Measurements from ENCODE around the gene C17orf50.
A peak's percentile ranks its signal among the peaks of the same experiment; 100 is the strongest.

The C17orf50 gene

GRCh38 chr17:35808240-35808961, 47.7 kb downstream of the C17orf50 start:
- H3K4me1 ChIP-seq (ENCODE audit: insufficient read depth, low read length) = peaks cover 30% of the 10 kb centered on the region

GRCh38 chr17:35808962-35809854, 48.5 kb downstream of the C17orf50 start, which contains the start of gene TAF15:
Gene TAF15, plus strand, starts transcription at chr17:35809484. Its CDS starts 86 bp downstream, at chr17:35809570.
- Histone ChIP-seq H3K4me1 (ENCODE audit: insufficient read depth, low read length) (peaks cover 30% of the 10 kb centered on the region), H3K4me3 (ENCODE audit: low read depth in 1 of 2, low read length in 2 of 2) (peak within 1 kb of the TSS; percentile 79 to 98), H3K9me3 (ENCODE audit: low read length) (no peaks in the 10 kb centered on the region), H3K9ac (ENCODE audit: low read length) (peak within 1 kb of the TSS; percentile 81), H3K36me3 (ENCODE audit: insufficient read depth, low read length) (no peaks in the 10 kb centered on the region), H3K27ac (ENCODE audit: low read depth, low read length) (peak within 1 kb of the TSS; percentile 78), H3K27me3 (ENCODE audit: control insufficient read depth in 1 of 2, insufficient read depth in 2 of 2, low read length in 2 of 2) (no peaks in the 10 kb centered on the region)

More at GRCh38 chr17:35808240-35808961, 47.7 kb downstream of the C17orf50 start:
- Histone ChIP-seq H3K27me3 (ENCODE audit: control insufficient read depth in 1 of 2, insufficient read depth in 2 of 2, low read length in 2 of 2) (no peaks in the 10 kb centered on the region), H3K9ac (ENCODE audit: low read length) (peak overlapping the region; percentile 15), H3K27ac (ENCODE audit: low read depth, low read length) (peak overlapping the region; percentile 36), H3K36me3 (ENCODE audit: insufficient read depth, low read length) (no peaks in the 10 kb centered on the region), H3K9me3 (ENCODE audit: low read length) (no peaks in the 10 kb centered on the region), H3K4me3 (ENCODE audit: low read depth in 1 of 2, low read length in 2 of 2) (peak overlapping the region; percentile 79 to 98)

GRCh38 chr17:35809855-35810461, 49.3 kb downstream of the C17orf50 start:
- H3K36me3 ChIP-seq (ENCODE audit: insufficient read depth, low read length) = no peaks in the 10 kb centered on the region
- no peaks in the 10 kb centered on the region for H3K27me3 ChIP-seq (ENCODE audit: control insufficient read depth in 1 of 2, insufficient read depth in 2 of 2, low read length in 2 of 2)
- peaks cover 32% of the 10 kb centered on the region for H3K4me1 ChIP-seq (ENCODE audit: insufficient read depth, low read length)
- H3K9ac ChIP-seq (ENCODE audit: low read length) = peak overlapping the region; percentile 81
- H3K27ac ChIP-seq (ENCODE audit: low read depth, low read length) = peak overlapping the region; percentile 78
- no peaks in the 10 kb centered on the region for H3K9me3 ChIP-seq (ENCODE audit: low read length)
- H3K4me3 ChIP-seq (ENCODE audit: low read depth in 1 of 2, low read length in 2 of 2) = peak overlapping the region; percentile 79 to 98

- peaks cover 38% of the 10 kb centered on the region for H3K4me1 ChIP-seq (ENCODE audit: insufficient read depth, low read length)
- no peak overlapping the region for H3K4me3 ChIP-seq (ENCODE audit: low read depth in 1 of 2, low read length in 2 of 2)
- H3K36me3 ChIP-seq (ENCODE audit: insufficient read depth, low read length) = no peaks in the 10 kb centered on the region
- H3K9ac ChIP-seq (ENCODE audit: low read length) = no peak overlapping the region
- no peaks in the 10 kb centered on the region for H3K9me3 ChIP-seq (ENCODE audit: low read length)
- no peak overlapping the region for H3K27ac ChIP-seq (ENCODE audit: low read depth, low read length)
- no peaks in the 10 kb centered on the region for H3K27me3 ChIP-seq (ENCODE audit: control insufficient read depth in 1 of 2, insufficient read depth in 2 of 2, low read length in 2 of 2)
These were observed 51.1 kb downstream of the C17orf50 start for GRCh38 chr17:35811759-35812158.

GRCh38 chr17:35812456-35812855, 51.8 kb downstream of the C17orf50 start:
- H3K27me3 ChIP-seq (ENCODE audit: control insufficient read depth in 1 of 2, insufficient read depth in 2 of 2, low read length in 2 of 2) = no peaks in the 10 kb centered on the region
- peaks cover 45% of the 10 kb centered on the region for H3K4me1 ChIP-seq (ENCODE audit: insufficient read depth, low read length)
- no peaks in the 10 kb centered on the region for H3K9me3 ChIP-seq (ENCODE audit: low read length)
- no peak overlapping the region for H3K27ac ChIP-seq (ENCODE audit: low read depth, low read length)
- H3K9ac ChIP-seq (ENCODE audit: low read length) = no peak overlapping the region
- H3K36me3 ChIP-seq (ENCODE audit: insufficient read depth, low read length) = no peaks in the 10 kb centered on the region
- H3K4me3 ChIP-seq (ENCODE audit: low read depth in 1 of 2, low read length in 2 of 2) = no peak overlapping the region

Measured in muscle layer of colon (tissue), 2 donors.